ENCODE results near the gene MYRIP.

- TF ChIP-seq EZH2 (IDR thresholded peaks at IDR 0.05) (no peak), POLR2AphosphoS5 (IDR thresholded peaks at IDR 0.05; ENCODE audit: borderline replicate concordance, low read depth, low read length) (no peak)
These were observed 98.6 kb downstream of the MYRIP start for GRCh38 chr3:39907981-39908380.
